GM23338 (cell line): Measurements from ENCODE around the gene GFRA1. TPM values are rescaled to one million over a fixed set of nuclear protein-coding genes. Genes with fewer than 3 reads are reported as not detected.

Experiments used
- ATAC-seq: fragments of 200-7000 bp; cut with Tn5 transposase; 3 replicates; pipeline ENCODE4 v1.9.1; 2020
- DNase-seq: peaks from one replicate; pipeline ENCODE4 v3.0.0-alpha.2; 2015; ENCODE audit warnings: low spot score
- H2AFZ ChIP-seq: fragments of 200-600 bp; sonication (generic); 2 replicates; pipeline ENCODE4 v1.8.0; 2016; ENCODE audit warnings: antibody characterized with exemption, mild to moderate bottlenecking, moderate library complexity
- H3F3A ChIP-seq: fragments of 200-600 bp; sonication (generic); replicated peaks from 2 replicates; pipeline ENCODE4 v1.8.0; 2017; ENCODE audit warnings: antibody characterized with exemption, mixed run types, low read depth
- H3K27ac ChIP-seq: fragments of 200-600 bp; sonication (generic); 2 replicates; pipeline ENCODE4 v1.6.1; 2016; ENCODE audit warnings: low read depth
- H3K27me3 ChIP-seq: fragments of 200-600 bp; sonication (generic); 2 replicates; pipeline ENCODE4 v1.8.0; 2016; ENCODE audit warnings: mild to moderate bottlenecking, mixed run types, moderate library complexity; ENCODE audit not compliant: insufficient read depth
- H3K36me3 ChIP-seq: fragments of 200-600 bp; sonication (generic); 2 replicates; pipeline ENCODE4 v1.8.0; 2016; ENCODE audit warnings: mild to moderate bottlenecking; ENCODE audit not compliant: insufficient read depth
- H3K4me1 ChIP-seq: fragments of 200-600 bp; sonication (generic); 2 replicates; pipeline ENCODE4 v1.8.0; 2016; ENCODE audit warnings: mild to moderate bottlenecking, moderate library complexity; ENCODE audit not compliant: insufficient read depth
- H3K4me2 ChIP-seq: fragments of 200-600 bp; sonication (generic); 2 replicates; pipeline ENCODE4 v1.7.1; 2017; ENCODE audit warnings: mixed run types
- H3K4me3 ChIP-seq: fragments of 200-600 bp; sonication (generic); 2 replicates; pipeline ENCODE4 v1.6.1; 2016; ENCODE audit warnings: mixed run types
- H3K79me2 ChIP-seq: fragments of 200-600 bp; sonication (generic); replicated peaks from 2 replicates; pipeline ENCODE4 v1.8.0; 2017; ENCODE audit warnings: mild to moderate bottlenecking; ENCODE audit not compliant: insufficient read depth
- H3K9me2 ChIP-seq: fragments of 200-600 bp; sonication (generic); 2 replicates; pipeline ENCODE4 v1.8.0; 2017; ENCODE audit not compliant: insufficient read depth
- H4K20me1 ChIP-seq: fragments of 200-600 bp; sonication (generic); replicated peaks from 2 replicates; pipeline ENCODE4 v1.8.0; 2017; ENCODE audit warnings: mild to moderate bottlenecking; ENCODE audit not compliant: insufficient read depth
- H3K27ac Mint-ChIP-seq: 2 replicates; pipeline ENCODE4 v1.8.0; 2020; ENCODE audit warnings: inconsistent platforms, mild to moderate bottlenecking, moderate library complexity, mixed read lengths
- H3K27me3 Mint-ChIP-seq: 3 replicates; pipeline ENCODE4 v1.8.0; 2022; ENCODE audit warnings: low read depth, mild to moderate bottlenecking, moderate library complexity, mixed read lengths, inconsistent platforms; ENCODE audit not compliant: insufficient read depth, poor library complexity
- H3K36me3 Mint-ChIP-seq: 3 replicates; pipeline ENCODE4 v1.8.0; 2021; ENCODE audit warnings: low read depth, mild to moderate bottlenecking, inconsistent platforms, moderate library complexity, mixed read lengths
- H3K4me1 Mint-ChIP-seq: 3 replicates; pipeline ENCODE4 v1.8.0; 2020; ENCODE audit warnings: mild to moderate bottlenecking, inconsistent platforms, mixed read lengths
- H3K4me3 Mint-ChIP-seq: 3 replicates; pipeline ENCODE4 v1.8.0; 2021; ENCODE audit warnings: moderate library complexity, mild to moderate bottlenecking, inconsistent platforms, mixed read lengths
- H3K9me3 Mint-ChIP-seq: 3 replicates; pipeline ENCODE4 v1.8.0; 2020; ENCODE audit warnings: moderate library complexity, mild to moderate bottlenecking, inconsistent platforms, mixed read lengths
- CREB1 ChIP-seq: fragments of 250-450 bp; sonication (Bioruptor Pico); IDR thresholded peaks from 2 replicates; pipeline ENCODE4 v1.5.0; 2020; ENCODE audit warnings: low read depth, mild to moderate bottlenecking, moderate library complexity
- EZH2 ChIP-seq: fragments of 200-600 bp; sonication (generic); IDR thresholded peaks from one replicate; pipeline ENCODE4 v1.8.0; 2017; ENCODE audit warnings: antibody characterized with exemption, mild to moderate bottlenecking, low read depth; ENCODE audit not compliant: unreplicated experiment
- EZH2phosphoT487 ChIP-seq: fragments of 200-600 bp; sonication (generic); IDR thresholded peaks from one replicate; pipeline ENCODE4 v1.8.1; 2018; ENCODE audit warnings: antibody characterized with exemption; ENCODE audit not compliant: unreplicated experiment
- JUNB ChIP-seq: IDR thresholded peaks from one replicate; pipeline ENCODE4 v1.6.1; 2016; ENCODE audit warnings: antibody characterized with exemption; ENCODE audit not compliant: unreplicated experiment
- NANOG ChIP-seq: IDR thresholded peaks from 2 replicates; pipeline ENCODE4 v1.6.1; 2016; ENCODE audit warnings: antibody characterized with exemption, borderline replicate concordance
- POLR2AphosphoS5 ChIP-seq: IDR thresholded peaks from 2 replicates; pipeline ENCODE4 v1.6.1; 2016; ENCODE audit warnings: antibody characterized with exemption, low read depth
- REST ChIP-seq: IDR thresholded peaks from one replicate; pipeline ENCODE4 v1.6.1; 2018; ENCODE audit warnings: antibody characterized with exemption; ENCODE audit not compliant: unreplicated experiment
- STAT1 ChIP-seq: IDR thresholded peaks from one replicate; pipeline ENCODE4 v1.6.1; 2016; ENCODE audit warnings: antibody characterized with exemption; ENCODE audit not compliant: unreplicated experiment
- ZNF114 ChIP-seq: fragments of 250-450 bp; sonication (Bioruptor Pico); IDR thresholded peaks from 2 replicates; pipeline ENCODE4 v1.5.0; 2020; ENCODE audit warnings: mild to moderate bottlenecking, moderate library complexity
- ZNF331 ChIP-seq: fragments of 250-450 bp; sonication (Bioruptor Pico); IDR thresholded peaks from 2 replicates; pipeline ENCODE4 v1.5.0; 2020; ENCODE audit warnings: low read depth, mild to moderate bottlenecking, moderate library complexity
- ZNF462 ChIP-seq: fragments of 250-450 bp; sonication (Bioruptor Pico); IDR thresholded peaks from 2 replicates; pipeline ENCODE4 v1.5.0; 2020; ENCODE audit warnings: mild to moderate bottlenecking, moderate library complexity
- polyA plus RNA-seq: library from polyadenylated mRNA; unstranded; fragments of >200 nt; fragmentation: Nextera tagmentation; extraction: Ambion mirVana; gene quantifications from 2 replicates; pipeline ENCODE4 v1.2.1, GENCODE V29; 2016
- total RNA-seq: library from RNA; depleted of rRNA; stranded (reverse); fragments of >200 nt; shearing (Covaris generic); gene quantifications from 2 replicates; pipeline ENCODE4 v1.2.3, GENCODE V29; 2014
- TF ChIP-seq, protein P1 (sequence below), 2 experiments: fragments of 200-600 bp in 1 of 2; sonication (generic) in 1 of 2; conservative IDR thresholded peaks; 2 replicates each; pipeline versions ENCODE4 v1.5.1 to v1.6.1; 2016 to 2017; ENCODE audit warnings: antibody characterized with exemption in 2 of 2, low read depth in 2 of 2, mild to moderate bottlenecking in 2 of 2, moderate library complexity in 1 of 2
- TF ChIP-seq, protein P2 (sequence below): IDR thresholded peaks from 2 replicates; pipeline ENCODE4 v1.6.1; 2016; ENCODE audit warnings: antibody characterized with exemption

Gene GFRA1
- total and polyA plus RNA-seq, 2 experiments from 2014 or later, result 1.4 to 2.8 TPM

DNA sequence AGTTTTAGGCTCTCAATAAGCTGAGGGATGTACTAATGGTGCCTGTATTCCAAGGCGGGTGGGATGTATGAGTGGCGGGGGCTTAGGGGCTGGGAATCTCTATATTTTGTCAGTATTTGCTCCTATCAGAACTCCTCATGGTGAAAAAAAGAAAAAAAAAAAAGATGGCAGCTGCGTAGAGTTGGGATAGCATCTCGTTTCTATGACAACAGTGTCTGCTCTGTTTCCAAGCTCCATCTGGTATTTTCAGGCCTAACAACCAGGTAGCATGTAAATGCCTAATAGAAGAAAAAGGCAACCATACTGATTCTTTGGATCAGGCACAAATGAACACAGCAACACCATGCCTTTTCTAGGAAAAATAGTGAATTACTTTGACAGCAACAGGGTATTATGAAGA is 39.5 kb upstream of the GFRA1 start:
- Histone ChIP-seq H2AFZ (no peak overlapping the region), H3K9me2 (0 out of 2 replicates have a peak, but pooled peaks cover 5% of the 10 kb centered on the region), H3K4me3 (no peak overlapping the region), H3K79me2 (no peaks in the 10 kb centered on the region), H4K20me1 (no peaks in the 10 kb centered on the region), H3K4me1 (peaks cover 5% of the 10 kb centered on the region; the same call in 1 of the 2 replicates), H3K27ac (no peak overlapping the region), H3F3A (no peaks in the 10 kb centered on the region), H3K27me3 (no peaks in the 10 kb centered on the region), H3K36me3 (no peaks in the 10 kb centered on the region), H3K4me2 (no peak overlapping the region)
- peaks cover 7% of the 10 kb centered on the region for H3K4me1 Mint-ChIP-seq
- ATAC-seq, result no peak
- TF ChIP-seq JUNB, result no peak
- TF ChIP-seq POLR2AphosphoS5, result no peak
- TF ChIP-seq, protein P1, sequence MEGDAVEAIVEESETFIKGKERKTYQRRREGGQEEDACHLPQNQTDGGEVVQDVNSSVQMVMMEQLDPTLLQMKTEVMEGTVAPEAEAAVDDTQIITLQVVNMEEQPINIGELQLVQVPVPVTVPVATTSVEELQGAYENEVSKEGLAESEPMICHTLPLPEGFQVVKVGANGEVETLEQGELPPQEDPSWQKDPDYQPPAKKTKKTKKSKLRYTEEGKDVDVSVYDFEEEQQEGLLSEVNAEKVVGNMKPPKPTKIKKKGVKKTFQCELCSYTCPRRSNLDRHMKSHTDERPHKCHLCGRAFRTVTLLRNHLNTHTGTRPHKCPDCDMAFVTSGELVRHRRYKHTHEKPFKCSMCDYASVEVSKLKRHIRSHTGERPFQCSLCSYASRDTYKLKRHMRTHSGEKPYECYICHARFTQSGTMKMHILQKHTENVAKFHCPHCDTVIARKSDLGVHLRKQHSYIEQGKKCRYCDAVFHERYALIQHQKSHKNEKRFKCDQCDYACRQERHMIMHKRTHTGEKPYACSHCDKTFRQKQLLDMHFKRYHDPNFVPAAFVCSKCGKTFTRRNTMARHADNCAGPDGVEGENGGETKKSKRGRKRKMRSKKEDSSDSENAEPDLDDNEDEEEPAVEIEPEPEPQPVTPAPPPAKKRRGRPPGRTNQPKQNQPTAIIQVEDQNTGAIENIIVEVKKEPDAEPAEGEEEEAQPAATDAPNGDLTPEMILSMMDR (conservative IDR thresholded peaks at IDR 0.05; ENCODE audit: low read depth in 2 of 2), result no peak
- no peak for TF ChIP-seq EZH2
- no peak for TF ChIP-seq REST
- no peak for TF ChIP-seq EZH2phosphoT487
- no peak for TF ChIP-seq NANOG
- TF ChIP-seq, protein P2, sequence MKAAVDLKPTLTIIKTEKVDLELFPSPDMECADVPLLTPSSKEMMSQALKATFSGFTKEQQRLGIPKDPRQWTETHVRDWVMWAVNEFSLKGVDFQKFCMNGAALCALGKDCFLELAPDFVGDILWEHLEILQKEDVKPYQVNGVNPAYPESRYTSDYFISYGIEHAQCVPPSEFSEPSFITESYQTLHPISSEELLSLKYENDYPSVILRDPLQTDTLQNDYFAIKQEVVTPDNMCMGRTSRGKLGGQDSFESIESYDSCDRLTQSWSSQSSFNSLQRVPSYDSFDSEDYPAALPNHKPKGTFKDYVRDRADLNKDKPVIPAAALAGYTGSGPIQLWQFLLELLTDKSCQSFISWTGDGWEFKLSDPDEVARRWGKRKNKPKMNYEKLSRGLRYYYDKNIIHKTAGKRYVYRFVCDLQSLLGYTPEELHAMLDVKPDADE, result no peak
- TF ChIP-seq CREB1, result no peak
- TF ChIP-seq ZNF114 (CRISPR knock-in tag), result no peak
- TF ChIP-seq ZNF462 (CRISPR knock-in tag), result no peak
- no peak for TF ChIP-seq STAT1
- no peak for TF ChIP-seq ZNF331 (CRISPR knock-in tag)
- no peaks in the 10 kb centered on the region; the same call in 2 of the 3 replicates for H3K9me3 Mint-ChIP-seq
- no peak overlapping the region for H3K27ac Mint-ChIP-seq
- H3K27me3 Mint-ChIP-seq, result no peaks in the 10 kb centered on the region
- no peaks in the 10 kb centered on the region for H3K36me3 Mint-ChIP-seq
- peak; percentile 44 for DNase-seq
- H3K4me3 Mint-ChIP-seq, result no peak overlapping the region
